Measurements from ENCODE around the gene CCDC106.

The CCDC106 gene

DNA sequence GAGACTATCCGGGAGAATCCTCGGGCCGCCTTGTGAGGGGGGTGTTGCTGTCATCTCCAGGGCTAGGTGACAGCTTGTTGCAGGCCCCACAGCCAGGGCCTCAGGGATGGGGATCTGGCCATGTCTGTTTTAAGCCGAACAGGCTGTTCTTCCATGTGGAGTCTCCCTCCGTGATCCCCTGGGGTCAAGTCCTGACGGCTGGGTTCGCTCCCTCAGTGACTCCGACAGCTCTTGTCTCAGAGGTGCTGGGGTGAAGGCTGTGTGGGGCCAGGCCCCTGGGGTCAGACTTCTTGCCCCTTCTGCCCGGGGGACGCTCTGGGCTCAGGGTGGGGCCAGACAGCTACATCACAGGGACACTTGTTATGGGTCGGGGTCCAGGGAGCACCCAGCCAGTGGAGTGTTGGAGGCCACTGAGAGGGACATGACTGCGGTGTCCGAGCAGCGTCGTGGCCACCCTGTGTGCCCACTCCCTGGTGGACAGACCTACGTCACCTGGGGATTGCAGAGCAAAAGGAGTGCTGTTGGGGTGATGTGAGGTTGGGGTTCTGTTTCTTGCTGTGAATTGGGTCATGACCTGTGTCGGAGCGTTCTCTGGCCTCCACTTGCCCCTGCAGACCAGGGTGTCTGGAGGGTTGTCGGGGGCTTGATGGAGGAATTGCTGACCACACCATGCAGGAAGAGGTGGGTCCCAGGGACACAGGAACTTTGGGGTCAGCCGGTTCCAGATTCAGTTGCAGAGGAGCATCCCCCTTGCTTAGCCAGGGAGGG lies 48.5 kb downstream of the CCDC106 start:
- no peak for DNase-seq (ENCODE audit: low read depth in 2 of 2)

DNA sequence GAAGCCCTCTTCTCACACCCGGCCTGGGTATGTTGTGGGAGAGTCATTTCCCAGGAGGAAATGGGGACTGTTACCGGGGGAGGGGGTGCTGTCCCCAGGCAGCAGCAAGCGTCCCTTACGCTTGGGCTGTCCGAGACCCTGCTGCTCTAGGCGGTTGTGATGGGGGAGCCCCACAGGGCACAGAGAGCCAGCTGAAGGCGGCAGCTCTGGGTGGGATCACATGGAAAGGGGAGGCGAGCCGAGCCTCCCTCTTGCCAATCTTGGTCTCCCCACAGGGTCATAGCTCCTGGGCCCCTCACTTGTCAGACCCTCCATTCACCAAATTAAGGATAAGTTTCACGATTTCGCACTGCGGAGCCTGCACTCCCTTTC lies 49.0 kb downstream of the CCDC106 start:
- DNase-seq (ENCODE audit: low read depth in 2 of 2): no peak

- no peak for DNase-seq (ENCODE audit: low read depth in 2 of 2)
These were observed 49.7 kb downstream of the CCDC106 start for GRCh38 chr19:55697698-55698097.

DNA sequence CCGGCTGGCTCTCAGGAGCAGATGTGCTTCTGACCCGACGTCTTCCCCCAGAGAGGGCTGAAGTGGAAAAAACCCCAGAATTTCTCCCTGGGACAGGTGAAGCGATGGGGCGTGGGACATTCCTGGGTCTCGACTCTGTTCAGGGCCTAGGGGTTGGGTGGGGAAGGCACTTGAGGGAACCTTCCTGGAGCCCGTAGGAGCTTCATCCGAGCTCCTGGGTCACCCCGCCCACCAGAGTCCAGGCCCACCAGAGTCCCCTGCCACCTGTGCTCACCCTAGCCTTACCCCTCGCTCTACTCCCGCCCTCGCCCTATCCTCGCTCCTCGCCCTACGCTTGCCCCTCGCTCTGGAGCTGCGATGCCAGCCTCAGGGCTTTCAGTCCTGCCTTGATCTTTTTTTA lies 50.2 kb downstream of the CCDC106 start:
- no peak for DNase-seq (ENCODE audit: low read depth in 2 of 2)

- no peak for DNase-seq (ENCODE audit: low read depth in 2 of 2)
These were observed 51.2 kb downstream of the CCDC106 start for GRCh38 chr19:55699221-55699620.

- DNase-seq (ENCODE audit: low read depth in 2 of 2): no peak
These were observed 52.8 kb downstream of the CCDC106 start for GRCh38 chr19:55700813-55701212.

DNA sequence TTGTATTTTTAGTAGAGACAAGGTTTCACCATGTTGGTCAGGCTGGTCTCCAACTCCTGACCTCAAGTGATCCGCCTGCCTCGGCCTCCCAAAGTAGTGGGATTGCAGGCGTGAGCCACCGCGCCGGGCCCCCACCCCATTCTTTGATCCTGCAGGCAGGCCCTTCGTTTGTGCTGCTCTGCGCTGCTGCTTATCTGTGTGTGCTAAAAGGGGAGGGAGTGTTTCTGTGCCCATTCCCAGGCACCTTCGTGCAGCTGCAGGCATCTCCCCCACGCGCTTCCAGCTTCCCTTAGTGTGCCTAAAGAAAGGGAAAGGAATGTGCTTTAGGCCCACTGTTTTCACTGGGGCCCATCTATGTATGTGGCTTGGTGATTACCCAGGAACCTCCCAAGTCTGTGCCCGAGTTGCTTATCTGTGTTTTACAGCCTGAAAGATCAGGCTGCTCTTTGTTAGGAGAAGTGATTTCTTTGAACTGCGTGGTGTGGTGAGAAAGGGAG lies 54.2 kb downstream of the CCDC106 start:
- no peak for DNase-seq (ENCODE audit: low read depth in 2 of 2)

Measured in stimulated activated CD4-positive, alpha-beta T cell treated with anti-CD3 and anti-CD28 coated beads, Interleukin-1b, Interleukin-23, amount 100 ng/mL, for 1 hour (primary cell).